Ishikawa (cell line): Measurements from ENCODE around the gene BANP.

Experiments
- CEBPB ChIP-seq: IDR thresholded peaks from 2 replicates; pipeline ENCODE4 v1.6.1; 2012
- CREB1 ChIP-seq: IDR thresholded peaks from 2 replicates; pipeline ENCODE4 v1.6.1; 2012; ENCODE audit warnings: low read depth
- EGR1 ChIP-seq: IDR thresholded peaks from 2 replicates; pipeline ENCODE4 v1.6.1; 2012
- EP300 ChIP-seq: IDR thresholded peaks from 2 replicates; pipeline ENCODE4 v1.6.1; 2012; ENCODE audit warnings: borderline replicate concordance
- FOXM1 ChIP-seq: IDR thresholded peaks from 2 replicates; pipeline ENCODE4 v1.6.1; 2012; ENCODE audit warnings: low read depth, borderline replicate concordance
- MAX ChIP-seq: IDR thresholded peaks from 2 replicates; pipeline ENCODE4 v1.6.1; 2012
- NFIC ChIP-seq: IDR thresholded peaks from 2 replicates; pipeline ENCODE4 v1.6.1; 2012
- RAD21 ChIP-seq: IDR thresholded peaks from 2 replicates; pipeline ENCODE4 v1.6.1; 2012; ENCODE audit warnings: low read depth
- REST ChIP-seq: IDR thresholded peaks from 2 replicates; pipeline ENCODE4 v1.6.1; 2012; ENCODE audit warnings: low read depth, mild to moderate bottlenecking
- TAF1 ChIP-seq: IDR thresholded peaks from 2 replicates; pipeline ENCODE4 v1.6.1; 2012; ENCODE audit warnings: low read depth, mild to moderate bottlenecking
- TCF12 ChIP-seq: IDR thresholded peaks from 2 replicates; pipeline ENCODE4 v1.6.1; 2012; ENCODE audit warnings: low read depth
- TEAD4 ChIP-seq: IDR thresholded peaks from 2 replicates; pipeline ENCODE4 v1.6.1; 2012
- USF1 ChIP-seq: IDR thresholded peaks from 2 replicates; pipeline ENCODE4 v1.6.1; 2012
- YY1 ChIP-seq: IDR thresholded peaks from 2 replicates; pipeline ENCODE4 v1.6.1; 2012; ENCODE audit warnings: low read depth
- ZBTB7A ChIP-seq: IDR thresholded peaks from 2 replicates; pipeline ENCODE4 v1.6.1; 2012; ENCODE audit warnings: low read depth

BANP gene

GRCh38 chr16:88099563-88099890 lies 148.3 kb downstream of the BANP start:
- TF ChIP-seq TEAD4 = no peak
- no peak for TF ChIP-seq CREB1
- TF ChIP-seq EGR1 = no peak
- TF ChIP-seq CEBPB = no peak
- TF ChIP-seq YY1 = no peak
- no peak for TF ChIP-seq USF1
- no peak for TF ChIP-seq NFIC
- no peak for TF ChIP-seq MAX
- TF ChIP-seq REST = no peak
- TF ChIP-seq FOXM1 = no peak
- no peak for TF ChIP-seq RAD21
- no peak for TF ChIP-seq EP300
- TF ChIP-seq TCF12 = no peak
- no peak for TF ChIP-seq TAF1

GRCh38 chr16:88102597-88102996 lies 151.4 kb downstream of the BANP start:
- TF ChIP-seq REST (no peak), MAX (0 out of 2 replicates have a peak, but pooled peaks have one; percentile 39)

- TF ChIP-seq RAD21 (no peak), TEAD4 (no peak), FOXM1 (no peak), NFIC (no peak), ZBTB7A (no peak), YY1 (no peak), EGR1 (no peak), USF1 (no peak), MAX (no peak), CEBPB (no peak), EP300 (no peak), TAF1 (no peak), TCF12 (no peak), CREB1 (no peak), REST (no peak)
Observed at GRCh38 chr16:88103011-88103410, 151.8 kb downstream of the BANP start.

GRCh38 chr16:88103581-88104188 lies 152.5 kb downstream of the BANP start:
- TF ChIP-seq EGR1 = no peak
- no peak for TF ChIP-seq YY1
- TF ChIP-seq RAD21 = no peak

GRCh38 chr16:88108762-88109161 lies 157.5 kb downstream of the BANP start:
- TF ChIP-seq ZBTB7A (no peak), EP300 (no peak), TEAD4 (no peak), EGR1 (no peak), CEBPB (no peak), USF1 (no peak), TAF1 (no peak), RAD21 (no peak), YY1 (no peak), FOXM1 (no peak), CREB1 (no peak), NFIC (no peak), MAX (no peak), TCF12 (no peak), REST (no peak)
